ENCODE measurements around the gene EHBP1L1.

EHBP1L1 gene

GRCh38 chr11:65613091-65613928 is 37.5 kb downstream of the EHBP1L1 start:
- no peak for TF ChIP-seq CTCF (IDR thresholded peaks at IDR 0.05; ENCODE audit: low read depth, low read length)
- DNase-seq (ENCODE audit: low read depth in 2 of 2), result peak in 1 of 2 donors; percentile 17
- peak overlapping the region; percentile 81 to 85 for H3K4me3 ChIP-seq (replicated peaks in 1 of 2; ENCODE audit: low read depth in 2 of 2, low read length in 2 of 2)

- DNase-seq (ENCODE audit: low read depth in 2 of 2), result peak; percentile 100
- peak within 1 kb of the TSS; percentile 81 to 95 for H3K4me3 ChIP-seq (replicated peaks in 1 of 2; ENCODE audit: low read depth in 2 of 2, low read length in 2 of 2)
- TF ChIP-seq CTCF (IDR thresholded peaks at IDR 0.05; ENCODE audit: low read depth, low read length), result no peak
Observed at GRCh38 chr11:65615229-65615949, 39.5 kb downstream of the EHBP1L1 start, which contains the start of gene PCNX3. PCNX3 (plus strand) TSS chr11:65615776; CDS start chr11:65616312, 536 bp downstream.

- peak; percentile 17 to 27 for DNase-seq (ENCODE audit: low read depth in 2 of 2)
- no peak for TF ChIP-seq CTCF (IDR thresholded peaks at IDR 0.05; ENCODE audit: low read depth, low read length)
- H3K4me3 ChIP-seq (replicated peaks in 1 of 2; ENCODE audit: low read depth in 2 of 2, low read length in 2 of 2), result peak overlapping the region; percentile 74 to 95
Observed at GRCh38 chr11:65615950-65616574, 40.2 kb downstream of the EHBP1L1 start.

- no peak for DNase-seq (ENCODE audit: low read depth in 2 of 2)
- TF ChIP-seq CTCF (IDR thresholded peaks at IDR 0.05; ENCODE audit: low read depth, low read length), result no peak
- peak overlapping the region; percentile 74 to 95 for H3K4me3 ChIP-seq (replicated peaks in 1 of 2; ENCODE audit: low read depth in 2 of 2, low read length in 2 of 2)
Observed at GRCh38 chr11:65616575-65617001, 40.7 kb downstream of the EHBP1L1 start.

GRCh38 chr11:65617136-65617850 is 41.4 kb downstream of the EHBP1L1 start:
- peak overlapping the region in 1 of 2 donors; percentile 95 for H3K4me3 ChIP-seq (replicated peaks in 1 of 2; ENCODE audit: low read depth in 2 of 2, low read length in 2 of 2)
- TF ChIP-seq CTCF (IDR thresholded peaks at IDR 0.05; ENCODE audit: low read depth, low read length), result no peak
- DNase-seq (ENCODE audit: low read depth in 2 of 2), result no peak
